CD4-positive, alpha-beta T cell treated with Interleukin-4 for 1 hour (primary cell): Measurements from ENCODE around the gene RASGRP2.

ENCODE experiments used
- DNase-seq, 2 donors: peaks; one replicate each; pipeline ENCODE4 v3.0.0-alpha.2; 2020 to 2022

The RASGRP2 gene

GRCh38 chr11:64694026-64694755, 49.8 kb downstream of the RASGRP2 start:
- DNase-seq: no peak

DNA sequence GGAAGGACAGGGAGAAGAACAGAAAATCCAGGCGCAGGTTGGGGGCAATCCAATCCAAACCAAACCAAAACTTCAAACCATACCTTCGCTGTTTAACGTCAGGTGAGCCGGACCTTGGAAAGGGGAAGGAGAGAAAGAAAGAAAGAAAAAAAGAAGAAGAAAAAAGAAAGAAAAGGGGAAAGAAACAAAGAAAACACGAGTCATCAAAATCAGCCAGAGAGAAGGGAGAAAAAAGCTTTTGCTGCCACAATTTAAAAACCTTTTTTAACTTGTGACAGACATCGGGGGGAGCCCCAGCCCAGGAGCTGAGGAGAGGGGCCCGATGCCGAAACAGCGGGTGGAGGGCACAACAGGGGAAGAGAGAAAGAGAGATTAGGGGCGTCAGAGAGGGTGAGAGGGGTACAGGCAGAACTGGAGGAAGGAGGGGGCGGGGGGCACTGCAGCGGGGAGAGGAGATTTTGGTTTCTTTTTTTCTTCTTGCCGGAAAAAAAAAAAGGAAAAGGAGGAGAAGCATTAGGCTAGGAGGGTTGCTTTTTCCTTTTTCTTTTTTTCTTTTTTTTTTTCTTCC, 51.1 kb downstream of the RASGRP2 start:
- DNase-seq: no peak

DNA sequence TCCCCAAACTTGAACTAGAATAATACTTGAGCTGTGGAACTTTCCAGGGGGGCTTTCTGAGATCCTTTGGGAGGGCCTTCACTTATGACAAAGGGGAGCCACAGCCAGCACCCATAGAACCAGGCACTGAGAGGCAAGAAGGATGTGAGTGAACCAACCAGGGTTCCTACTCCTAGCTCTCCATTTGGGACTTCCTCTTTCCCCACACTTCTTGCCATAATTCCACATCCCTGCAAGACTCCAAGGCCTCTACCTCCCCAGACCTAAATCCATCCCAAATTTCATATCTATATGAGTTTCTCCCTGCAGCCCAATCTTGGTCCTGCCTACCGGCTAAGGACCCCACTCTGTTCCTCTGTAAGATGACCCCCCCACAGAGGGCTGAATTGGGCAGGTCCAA, 52.4 kb downstream of the RASGRP2 start:
- DNase-seq: no peak

- no peak for DNase-seq
Measured at GRCh38 chr11:64690235-64690634, 53.7 kb downstream of the RASGRP2 start.

DNA sequence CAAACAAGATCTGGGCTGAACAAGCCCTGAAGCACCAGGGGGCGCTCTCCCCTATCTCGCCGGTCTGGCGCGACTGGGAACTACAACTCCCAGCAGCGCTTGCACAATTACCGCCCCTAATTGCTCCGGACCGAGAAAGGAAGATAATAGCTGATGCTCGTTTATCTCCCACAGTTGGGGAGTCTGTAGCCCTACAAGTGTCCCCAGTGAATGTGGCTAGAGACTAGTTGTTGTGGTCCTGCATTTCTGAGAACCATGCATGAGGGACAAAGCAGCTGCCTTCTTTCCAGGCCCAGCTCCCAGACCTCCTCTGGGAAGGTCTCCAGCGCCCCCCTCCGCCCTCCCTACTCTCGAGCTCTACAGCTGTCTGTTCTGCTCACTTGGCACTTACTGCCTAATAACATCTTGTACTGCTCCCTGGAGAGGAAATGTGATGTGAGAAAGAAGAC, 55.4 kb downstream of the RASGRP2 start:
- DNase-seq: peak; percentile 90 to 91

- DNase-seq: no peak
Measured at GRCh38 chr11:64687643-64688533, 56.1 kb downstream of the RASGRP2 start.

DNA sequence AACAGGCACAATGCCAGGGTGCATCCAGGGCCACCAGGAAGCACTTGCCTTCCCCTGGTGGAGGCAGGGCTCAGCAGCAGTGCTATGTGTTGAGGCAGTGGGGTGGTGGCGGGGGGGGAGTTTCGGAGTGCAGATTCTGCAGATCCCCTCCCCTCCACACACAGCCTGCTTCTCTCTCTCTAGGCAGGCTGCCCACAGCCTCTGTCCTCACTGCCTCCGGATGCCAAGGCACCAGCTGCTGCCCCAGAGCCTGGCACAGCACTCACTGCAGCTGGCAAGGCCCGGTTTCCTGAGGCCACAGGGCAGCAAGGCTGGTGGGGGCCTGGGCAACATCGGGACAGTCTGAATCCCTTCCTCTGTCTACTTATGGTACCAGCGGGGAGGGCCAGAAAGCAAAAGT, 56.7 kb downstream of the RASGRP2 start:
- DNase-seq: no peak

DNA sequence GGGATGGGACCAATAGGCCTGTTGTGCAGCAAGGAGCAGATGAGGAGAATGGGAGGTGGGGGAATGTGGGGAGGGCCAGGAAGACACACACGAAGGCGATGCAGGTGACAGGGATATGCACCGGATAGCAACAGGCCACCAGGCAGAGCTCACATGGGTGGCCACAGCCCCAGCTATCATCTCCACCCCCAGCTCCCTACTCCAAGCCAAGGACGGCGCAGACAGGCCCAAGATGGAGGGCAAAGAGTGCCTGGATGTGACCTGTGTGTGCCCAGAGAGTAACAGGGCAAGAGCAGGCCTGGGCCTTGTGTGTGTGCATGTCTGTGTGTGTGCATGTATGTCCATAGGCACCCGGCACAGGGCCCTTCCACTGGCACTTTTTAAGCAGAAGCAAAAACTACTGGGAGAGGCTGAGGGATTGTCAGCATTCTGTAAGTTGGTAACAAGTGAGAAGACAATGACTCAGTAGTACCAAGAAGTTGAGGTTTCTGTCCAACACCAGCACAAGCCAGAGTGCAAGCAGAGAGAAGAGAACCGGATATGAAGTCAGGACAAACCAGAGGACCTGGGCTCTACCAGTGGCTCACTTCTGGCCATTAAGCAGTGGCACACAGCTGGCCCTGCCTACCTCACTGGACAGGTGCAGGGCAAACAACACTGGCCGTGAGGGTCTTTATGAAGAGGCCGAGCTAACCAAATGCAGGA, 57.3 kb downstream of the RASGRP2 start:
- DNase-seq: no peak

DNA sequence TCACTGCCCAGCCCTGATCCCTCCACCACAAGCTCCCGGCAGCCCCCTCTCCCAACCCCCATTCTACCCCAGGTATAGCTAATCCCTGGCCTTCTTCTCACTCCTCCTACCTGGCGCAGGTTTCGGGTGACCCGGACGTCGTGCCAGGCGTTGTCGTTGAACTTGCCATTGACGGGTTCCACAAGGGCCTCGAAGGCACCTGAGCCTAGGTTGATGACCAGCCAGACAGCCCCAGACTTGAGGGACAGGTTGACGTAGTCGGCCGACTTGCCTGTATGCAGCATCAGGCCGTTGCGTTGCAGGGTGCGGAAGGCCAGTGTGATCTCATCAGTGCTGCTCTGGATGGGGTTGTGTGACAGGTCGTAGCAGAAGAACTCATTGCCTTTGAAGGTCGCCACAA, 58.4 kb downstream of the RASGRP2 start:
- DNase-seq: no peak

- DNase-seq: no peak
Measured at GRCh38 chr11:64684357-64684756, 59.6 kb downstream of the RASGRP2 start.

DNA sequence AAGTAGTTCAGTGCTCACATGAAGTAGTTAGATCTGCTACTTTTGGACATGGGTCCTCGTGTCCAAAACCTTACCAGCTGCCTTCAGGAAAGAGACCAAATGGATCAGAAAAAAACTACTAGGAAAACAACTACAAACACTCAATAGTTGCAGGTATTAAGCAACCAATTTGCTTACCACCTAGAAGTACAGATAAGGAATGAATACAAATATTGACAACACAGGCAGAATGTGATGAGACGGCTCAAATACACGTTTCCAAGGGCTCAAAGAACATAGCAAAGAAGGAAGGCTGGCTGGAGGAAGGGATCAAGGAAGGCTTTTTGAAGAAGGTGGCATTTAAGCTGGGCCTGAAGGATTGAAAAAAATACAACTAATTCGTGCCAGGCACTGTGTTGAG, 62.8 kb downstream of the RASGRP2 start:
- DNase-seq: no peak

GRCh38 chr11:64679846-64680245, 64.1 kb downstream of the RASGRP2 start:
- DNase-seq: no peak

- DNase-seq: no peak
Measured at GRCh38 chr11:64677441-64678023, 66.4 kb downstream of the RASGRP2 start.
